Measurements from ENCODE around the gene GNPDA1.

GNPDA1 gene

DNA sequence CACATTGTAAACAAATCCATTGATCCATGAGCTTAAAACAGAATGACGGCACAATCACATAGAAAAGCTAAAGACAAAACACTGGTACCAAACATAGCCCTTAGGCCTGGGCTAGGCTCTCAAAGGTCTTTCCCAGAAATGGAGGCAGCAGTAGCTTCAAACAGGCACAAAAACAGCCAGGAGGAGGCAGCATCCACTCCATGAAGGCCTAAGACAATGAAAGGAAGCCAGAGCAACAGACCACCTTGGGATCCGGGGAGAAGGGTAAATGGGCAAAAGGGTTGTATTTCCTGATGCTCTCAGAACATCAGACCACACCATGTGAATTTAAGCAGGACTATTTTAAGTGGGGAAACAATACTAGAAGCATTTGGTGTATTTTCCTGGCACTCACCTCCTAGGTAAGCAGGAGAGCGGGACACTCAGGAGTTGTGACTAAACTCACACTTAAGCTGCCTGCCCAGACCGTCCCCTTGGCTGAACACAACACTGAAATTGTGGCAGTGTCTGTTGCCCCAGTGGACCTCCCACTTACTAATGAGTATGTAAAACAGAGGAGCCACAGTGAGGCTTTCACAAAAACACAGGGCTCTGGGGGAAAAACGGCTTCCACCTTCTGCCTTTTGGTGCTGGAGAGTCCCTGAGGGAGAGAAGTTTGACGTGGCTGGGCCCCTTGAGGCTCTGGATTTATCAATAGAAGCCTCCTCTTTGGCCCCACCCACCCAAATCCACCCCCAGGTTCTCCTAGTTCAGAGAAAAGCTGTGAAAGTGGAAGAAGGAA is 11.9 kb downstream of the GNPDA1 start:
- Histone ChIP-seq H3K9me3 (ENCODE audit: control insufficient read depth, low read length) (no peaks in the 10 kb centered on the region), H3K4me1 (ENCODE audit: control insufficient read depth, insufficient read depth, low read length) (no peaks in the 10 kb centered on the region), H3K4me3 (ENCODE audit: low read length) (no peak overlapping the region), H3K9ac (ENCODE audit: low read length) (no peak overlapping the region), H3K27me3 (ENCODE audit: control insufficient read depth, insufficient read depth, low read length) (no peaks in the 10 kb centered on the region), H3K36me3 (ENCODE audit: control insufficient read depth, insufficient read depth, low read length) (peaks cover 11% of the 10 kb centered on the region)

DNA sequence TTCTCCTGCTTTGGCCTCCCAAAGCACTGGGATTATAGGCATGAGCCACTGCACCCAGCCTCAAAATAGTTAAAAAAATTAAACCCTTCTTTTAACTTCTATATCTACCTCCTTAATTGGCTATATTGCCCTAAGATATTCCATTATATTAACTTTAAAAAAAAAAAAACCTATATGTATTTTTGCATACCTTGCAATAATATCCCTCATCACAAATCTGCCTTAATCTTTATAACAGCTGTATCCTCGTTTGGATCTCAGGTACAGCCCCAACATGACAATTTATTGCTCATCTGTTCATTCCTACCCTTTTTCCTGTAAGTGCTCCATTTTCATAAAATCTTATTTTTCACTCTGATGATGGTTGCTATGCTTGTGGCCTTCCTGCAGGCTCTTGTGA is 12.7 kb downstream of the GNPDA1 start:
- Histone ChIP-seq H3K9ac (ENCODE audit: low read length) (no peak overlapping the region), H3K4me3 (ENCODE audit: low read length) (no peak overlapping the region), H3K27me3 (ENCODE audit: control insufficient read depth, insufficient read depth, low read length) (no peaks in the 10 kb centered on the region), H3K4me1 (ENCODE audit: control insufficient read depth, insufficient read depth, low read length) (no peaks in the 10 kb centered on the region), H3K9me3 (ENCODE audit: control insufficient read depth, low read length) (no peaks in the 10 kb centered on the region), H3K36me3 (ENCODE audit: control insufficient read depth, insufficient read depth, low read length) (peaks cover 11% of the 10 kb centered on the region)

DNA sequence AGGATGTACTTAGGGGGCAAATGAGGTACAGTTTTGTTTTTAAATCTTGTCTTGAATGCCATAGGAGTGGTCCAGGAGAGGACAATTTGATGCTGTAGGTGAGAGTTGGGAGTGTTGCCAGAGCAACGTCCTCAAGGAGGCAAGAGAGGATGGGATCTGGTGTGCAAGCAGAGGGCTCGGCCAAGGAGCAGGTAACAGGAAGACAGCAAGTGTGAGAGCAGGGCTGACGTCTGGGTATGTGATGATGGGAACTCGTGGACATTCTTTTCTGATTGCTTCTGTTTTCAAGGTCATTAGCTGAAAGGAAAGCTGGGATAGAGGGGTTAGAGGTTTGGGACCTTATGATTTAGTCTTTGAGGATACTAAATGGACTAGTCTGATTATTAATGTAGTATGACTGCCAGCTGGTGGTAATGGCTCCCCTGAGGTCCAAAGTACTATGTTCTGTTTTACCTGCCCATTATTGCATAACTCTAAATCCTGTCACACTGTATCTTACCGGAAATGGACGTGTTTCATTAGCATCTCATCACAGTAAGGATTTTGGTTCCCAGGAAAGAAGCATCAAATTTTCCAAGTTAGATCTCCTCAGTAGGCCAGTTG is 15.4 kb downstream of the GNPDA1 start:
- no peaks in the 10 kb centered on the region for H3K9me3 ChIP-seq (ENCODE audit: control insufficient read depth, low read length)
- H3K4me3 ChIP-seq (ENCODE audit: low read length): no peak overlapping the region
- no peaks in the 10 kb centered on the region for H3K27me3 ChIP-seq (ENCODE audit: control insufficient read depth, insufficient read depth, low read length)
- no peaks in the 10 kb centered on the region for H3K4me1 ChIP-seq (ENCODE audit: control insufficient read depth, insufficient read depth, low read length)
- H3K36me3 ChIP-seq (ENCODE audit: control insufficient read depth, insufficient read depth, low read length): peaks cover 5% of the 10 kb centered on the region
- no peak overlapping the region for H3K9ac ChIP-seq (ENCODE audit: low read length)

DNA sequence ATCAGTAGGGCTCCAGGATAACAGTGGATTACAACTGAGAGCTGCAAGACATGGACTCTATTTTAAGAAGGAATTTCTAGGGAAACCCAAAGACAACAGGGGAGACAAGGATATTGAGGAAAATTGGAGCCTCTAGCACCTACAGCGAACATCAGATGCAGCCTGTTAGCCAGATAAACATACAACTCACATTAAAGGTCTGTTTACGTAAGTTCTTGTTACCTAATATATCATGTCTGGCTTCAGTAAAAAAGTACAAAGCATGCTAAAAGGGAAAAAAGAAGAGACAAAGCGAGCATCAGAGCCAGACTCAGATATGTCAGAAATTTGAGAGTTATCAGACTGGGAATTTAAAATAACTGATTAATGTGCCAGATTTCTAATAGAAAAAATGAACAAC is 17.2 kb downstream of the GNPDA1 start:
- Histone ChIP-seq H3K9ac (ENCODE audit: low read length) (no peak overlapping the region), H3K36me3 (ENCODE audit: control insufficient read depth, insufficient read depth, low read length) (no peaks in the 10 kb centered on the region), H3K27me3 (ENCODE audit: control insufficient read depth, insufficient read depth, low read length) (no peaks in the 10 kb centered on the region), H3K4me1 (ENCODE audit: control insufficient read depth, insufficient read depth, low read length) (no peaks in the 10 kb centered on the region), H3K4me3 (ENCODE audit: low read length) (no peak overlapping the region), H3K9me3 (ENCODE audit: control insufficient read depth, low read length) (no peaks in the 10 kb centered on the region)

DNA sequence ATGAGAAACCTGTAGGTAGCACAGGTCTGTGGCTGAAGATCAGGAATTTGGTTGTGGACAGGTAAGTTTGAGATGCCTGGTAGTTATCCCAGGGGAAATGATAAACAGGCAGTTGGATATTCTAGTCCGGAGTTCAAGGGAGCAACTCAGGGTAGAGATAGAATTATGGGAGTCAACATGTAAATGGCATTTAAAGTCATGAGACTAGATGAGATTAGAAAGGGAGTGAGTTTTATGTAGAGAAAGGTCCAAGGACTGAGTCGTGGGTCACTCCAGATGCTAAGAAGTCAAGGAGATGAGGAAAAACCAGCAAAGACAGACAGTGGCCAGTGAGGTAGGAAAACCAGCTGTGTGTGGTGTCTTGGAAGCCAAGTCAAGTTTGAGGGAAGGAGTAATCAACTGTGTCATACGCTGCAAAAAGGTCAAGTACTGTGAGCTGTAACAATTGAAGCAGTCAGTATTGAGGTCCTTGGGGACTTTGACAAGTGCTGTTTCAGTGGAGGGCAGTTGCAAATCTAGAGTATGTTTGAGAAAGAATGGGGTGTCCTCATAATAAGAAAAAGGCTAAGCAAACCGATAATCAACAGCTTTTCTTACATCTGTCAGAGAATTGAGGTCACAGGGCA is 18.2 kb downstream of the GNPDA1 start:
- Histone ChIP-seq H3K4me1 (ENCODE audit: control insufficient read depth, insufficient read depth, low read length) (no peaks in the 10 kb centered on the region), H3K36me3 (ENCODE audit: control insufficient read depth, insufficient read depth, low read length) (no peaks in the 10 kb centered on the region), H3K9ac (ENCODE audit: low read length) (no peak overlapping the region), H3K4me3 (ENCODE audit: low read length) (no peak overlapping the region), H3K27me3 (ENCODE audit: control insufficient read depth, insufficient read depth, low read length) (no peaks in the 10 kb centered on the region), H3K9me3 (ENCODE audit: control insufficient read depth, low read length) (no peaks in the 10 kb centered on the region)

DNA sequence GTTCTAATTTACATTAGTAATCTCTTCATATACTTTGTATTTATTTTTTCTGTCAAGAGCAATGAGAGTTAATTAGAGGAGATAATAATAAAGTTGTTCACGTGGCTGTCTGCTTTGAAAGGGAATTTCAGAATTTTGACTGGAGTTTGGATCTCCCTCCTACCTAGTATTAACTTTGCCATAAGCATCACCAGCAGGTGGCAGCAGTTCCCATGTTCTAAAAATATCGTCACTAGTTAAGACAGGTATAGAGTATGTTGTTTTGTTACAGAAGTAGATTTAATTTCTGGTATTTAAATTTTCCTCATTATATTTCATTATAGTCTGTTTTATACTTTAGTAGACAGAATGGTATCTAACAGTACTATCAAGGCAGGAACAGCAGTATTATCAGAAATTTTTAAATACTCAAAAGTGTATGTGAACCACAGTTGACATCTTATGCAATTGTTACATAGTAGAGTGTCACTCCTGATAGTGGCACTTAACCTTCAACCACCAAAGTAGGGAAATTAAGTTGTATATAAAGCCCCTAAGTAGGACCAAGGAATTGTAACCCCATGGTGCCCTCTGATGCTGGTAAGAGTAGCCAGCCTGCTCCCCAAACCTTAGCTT is 20.4 kb downstream of the GNPDA1 start:
- H3K36me3 ChIP-seq (ENCODE audit: control insufficient read depth, insufficient read depth, low read length): no peaks in the 10 kb centered on the region
- H3K9ac ChIP-seq (ENCODE audit: low read length): no peak overlapping the region

DNA sequence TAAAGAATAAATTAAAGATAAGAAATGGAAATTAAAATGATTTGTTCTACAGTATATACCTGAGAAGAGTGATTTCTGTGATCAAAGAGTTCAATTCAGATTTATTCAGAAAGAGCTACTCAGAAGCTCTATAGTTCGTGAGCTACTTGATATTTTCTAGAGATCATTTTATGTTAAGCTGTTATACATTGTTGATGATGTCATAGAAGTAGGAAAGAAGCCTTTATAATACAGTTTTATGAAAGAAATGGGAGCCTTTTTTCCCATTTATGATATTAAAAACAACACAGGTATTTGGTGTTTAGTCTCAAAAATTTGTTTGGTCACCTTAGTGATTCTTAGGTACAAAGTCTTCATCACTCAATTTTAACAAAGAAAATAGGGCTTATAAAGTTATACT is 23.1 kb downstream of the GNPDA1 start:
- Histone ChIP-seq H3K27me3 (ENCODE audit: control insufficient read depth, insufficient read depth, low read length) (no peaks in the 10 kb centered on the region), H3K36me3 (ENCODE audit: control insufficient read depth, insufficient read depth, low read length) (peaks cover 3% of the 10 kb centered on the region), H3K9ac (ENCODE audit: low read length) (no peak overlapping the region), H3K4me3 (ENCODE audit: low read length) (no peak overlapping the region), H3K4me1 (ENCODE audit: control insufficient read depth, insufficient read depth, low read length) (no peaks in the 10 kb centered on the region), H3K9me3 (ENCODE audit: control insufficient read depth, low read length) (no peaks in the 10 kb centered on the region)

More for the DNA sequence above, 20.4 kb downstream of the GNPDA1 start:
- Histone ChIP-seq H3K4me3 (ENCODE audit: low read length) (no peak overlapping the region), H3K27me3 (ENCODE audit: control insufficient read depth, insufficient read depth, low read length) (no peaks in the 10 kb centered on the region), H3K4me1 (ENCODE audit: control insufficient read depth, insufficient read depth, low read length) (no peaks in the 10 kb centered on the region), H3K9me3 (ENCODE audit: control insufficient read depth, low read length) (no peaks in the 10 kb centered on the region)

DNA sequence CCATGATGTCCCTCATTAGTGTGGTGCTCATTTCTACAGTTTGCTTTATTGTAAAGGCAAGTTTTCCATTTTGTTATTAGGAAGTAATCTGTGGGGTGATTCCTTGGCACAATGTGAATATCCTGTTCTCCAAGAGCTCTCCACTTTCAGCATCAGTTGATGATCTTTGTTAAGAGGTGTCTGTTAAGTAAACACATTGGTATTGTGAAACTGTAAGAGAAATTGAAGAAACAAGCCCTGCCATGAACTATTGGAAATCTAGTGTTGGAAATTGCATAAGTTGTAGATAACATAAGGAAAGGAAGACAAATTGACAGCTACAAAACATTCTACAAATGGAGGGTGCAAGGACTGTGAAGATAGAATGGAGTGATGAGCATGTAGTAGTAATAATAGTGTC is 26.8 kb downstream of the GNPDA1 start:
- no peaks in the 10 kb centered on the region for H3K4me1 ChIP-seq (ENCODE audit: control insufficient read depth, insufficient read depth, low read length)
- H3K9me3 ChIP-seq (ENCODE audit: control insufficient read depth, low read length): no peaks in the 10 kb centered on the region
- peaks cover 3% of the 10 kb centered on the region for H3K36me3 ChIP-seq (ENCODE audit: control insufficient read depth, insufficient read depth, low read length)
- no peak overlapping the region for H3K4me3 ChIP-seq (ENCODE audit: low read length)
- no peak overlapping the region for H3K9ac ChIP-seq (ENCODE audit: low read length)
- H3K27me3 ChIP-seq (ENCODE audit: control insufficient read depth, insufficient read depth, low read length): no peaks in the 10 kb centered on the region

DNA sequence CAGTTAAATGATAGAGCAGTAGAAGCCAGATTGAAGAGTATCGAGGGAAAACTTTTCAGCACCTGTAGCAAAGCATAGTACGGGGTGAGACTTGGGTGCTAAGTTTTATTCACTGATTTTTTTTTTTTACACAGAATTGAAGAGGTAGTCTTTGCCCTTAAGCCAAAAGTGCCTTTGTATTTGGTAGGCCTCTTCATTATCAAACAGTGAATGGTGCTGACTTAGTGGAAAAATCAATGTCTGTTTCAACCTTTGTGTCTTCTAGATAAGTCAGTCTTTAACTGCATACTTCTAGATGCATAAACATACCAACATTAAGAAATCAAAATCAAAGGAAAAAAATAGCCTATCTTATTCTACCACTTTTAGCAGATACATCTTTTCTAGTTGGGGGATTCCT is 30.2 kb downstream of the GNPDA1 start:
- Histone ChIP-seq H3K27me3 (ENCODE audit: control insufficient read depth, insufficient read depth, low read length) (no peaks in the 10 kb centered on the region), H3K4me3 (ENCODE audit: low read length) (no peak overlapping the region), H3K4me1 (ENCODE audit: control insufficient read depth, insufficient read depth, low read length) (no peaks in the 10 kb centered on the region), H3K36me3 (ENCODE audit: control insufficient read depth, insufficient read depth, low read length) (peaks cover 12% of the 10 kb centered on the region), H3K9me3 (ENCODE audit: control insufficient read depth, low read length) (no peaks in the 10 kb centered on the region), H3K9ac (ENCODE audit: low read length) (no peak overlapping the region)

DNA sequence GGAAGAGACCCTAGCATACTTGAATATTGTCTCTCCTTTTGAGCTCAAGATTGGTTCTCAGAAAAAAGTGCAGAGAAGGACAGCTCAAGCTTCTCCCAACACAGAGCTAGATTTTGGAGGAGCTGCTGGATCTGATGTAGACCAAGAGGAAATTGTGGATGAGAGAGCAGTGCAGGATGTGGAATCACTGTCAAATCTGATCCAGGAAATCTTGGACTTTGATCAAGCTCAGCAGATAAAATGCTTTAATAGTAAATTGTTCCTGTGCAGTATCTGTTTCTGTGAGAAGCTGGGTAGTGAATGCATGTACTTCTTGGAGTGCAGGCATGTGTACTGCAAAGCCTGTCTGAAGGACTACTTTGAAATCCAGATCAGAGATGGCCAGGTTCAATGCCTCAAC is 34.4 kb downstream of the GNPDA1 start:
- no peaks in the 10 kb centered on the region for H3K9me3 ChIP-seq (ENCODE audit: control insufficient read depth, low read length)
- no peak overlapping the region for H3K4me3 ChIP-seq (ENCODE audit: low read length)
- H3K9ac ChIP-seq (ENCODE audit: low read length): no peak overlapping the region
- peaks cover 8% of the 10 kb centered on the region for H3K36me3 ChIP-seq (ENCODE audit: control insufficient read depth, insufficient read depth, low read length)
- H3K4me1 ChIP-seq (ENCODE audit: control insufficient read depth, insufficient read depth, low read length): peaks cover 6% of the 10 kb centered on the region
- H3K27me3 ChIP-seq (ENCODE audit: control insufficient read depth, insufficient read depth, low read length): no peaks in the 10 kb centered on the region

DNA sequence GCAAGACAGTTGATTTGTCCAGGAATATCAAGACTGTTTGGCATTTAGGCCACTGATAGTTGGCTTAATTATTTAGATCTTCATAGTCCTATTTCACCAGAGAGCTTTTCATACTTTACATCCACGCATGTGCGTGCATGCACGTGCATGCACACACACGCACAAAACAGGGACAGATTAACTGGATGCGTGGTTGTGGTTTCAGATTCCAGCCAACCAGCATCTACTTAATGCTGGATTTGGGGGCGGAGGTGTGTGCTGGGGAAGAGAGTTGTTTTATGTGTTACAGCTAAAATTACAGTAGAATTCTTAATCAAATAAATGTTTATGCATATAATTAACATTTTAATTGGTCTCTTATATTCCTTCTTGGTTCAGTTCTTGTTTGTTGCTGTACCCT is 36.7 kb downstream of the GNPDA1 start:
- Histone ChIP-seq H3K36me3 (ENCODE audit: control insufficient read depth, insufficient read depth, low read length) (peaks cover 8% of the 10 kb centered on the region), H3K9ac (ENCODE audit: low read length) (no peak overlapping the region)

More for the DNA sequence above, 36.7 kb downstream of the GNPDA1 start:
- Histone ChIP-seq H3K9me3 (ENCODE audit: control insufficient read depth, low read length) (no peaks in the 10 kb centered on the region), H3K27me3 (ENCODE audit: control insufficient read depth, insufficient read depth, low read length) (no peaks in the 10 kb centered on the region), H3K4me1 (ENCODE audit: control insufficient read depth, insufficient read depth, low read length) (peaks cover 6% of the 10 kb centered on the region), H3K4me3 (ENCODE audit: low read length) (no peak overlapping the region)
